ENCODE data around the gene ZNF224.
A peak's percentile ranks its signal among the peaks of the same experiment; 100 is the strongest.
"Not testable (repeated sequence)": the region's sequence is repeated elsewhere in the genome, so short reads cannot be mapped to it uniquely, and the experiment has no call there.

The ZNF224 gene

DNA sequence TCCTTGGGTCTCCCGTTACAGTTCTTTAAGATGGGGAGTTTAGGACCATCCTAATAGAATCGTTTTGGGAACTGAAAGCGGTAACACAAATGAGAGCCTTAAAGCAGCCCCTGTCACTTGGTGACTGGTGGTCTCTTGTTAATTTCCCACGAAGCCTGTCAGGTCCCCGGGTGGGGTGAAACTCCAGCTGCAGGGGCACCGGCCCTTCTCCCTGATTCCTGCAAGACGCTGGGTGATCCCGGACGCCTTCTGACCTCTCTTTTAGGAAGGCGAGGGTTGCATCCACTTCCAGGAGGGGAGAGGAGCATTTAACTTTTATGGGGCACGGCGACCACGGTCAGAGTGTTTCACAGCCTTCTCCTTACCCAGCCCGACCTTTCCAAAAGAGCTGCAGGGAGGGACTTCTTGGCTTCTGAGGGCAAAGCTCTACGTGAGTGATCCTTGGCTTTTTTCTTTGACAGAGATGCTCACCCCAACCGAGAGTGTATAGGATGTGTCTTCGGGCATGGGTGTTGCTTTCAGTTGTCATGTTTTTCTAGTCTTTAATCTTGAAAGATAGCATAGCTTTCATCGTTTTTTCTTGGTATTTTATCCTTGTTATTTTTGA lies 19.7 kb downstream of the ZNF224 start:
- FAIRE-seq: peak; percentile 28
- DNase-seq (ENCODE audit: insufficient read length, low spot score): no peak
- TF ChIP-seq POLR2AphosphoS5 (IDR thresholded peaks at IDR 0.05; ENCODE audit: low read depth, low read length) (no peak), SPI1 (IDR thresholded peaks at IDR 0.05; ENCODE audit: low read depth, low read length) (peak; percentile 53)

GRCh38 chr19:44121162-44121561 lies 27.0 kb downstream of the ZNF224 start:
- not testable (repeated sequence) for FAIRE-seq; DNase-seq (ENCODE audit: insufficient read length, low spot score)

- no peak for TF ChIP-seq POLR2A (IDR thresholded peaks at IDR 0.05; ENCODE audit: low read depth, low read length)
- TF ChIP-seq POLR2AphosphoS5 (IDR thresholded peaks at IDR 0.05; ENCODE audit: low read depth, low read length): no peak
- FAIRE-seq (no peak), DNase-seq (ENCODE audit: insufficient read length, low spot score) (no peak)
Observed at GRCh38 chr19:44131955-44132354, 37.8 kb downstream of the ZNF224 start.

DNA sequence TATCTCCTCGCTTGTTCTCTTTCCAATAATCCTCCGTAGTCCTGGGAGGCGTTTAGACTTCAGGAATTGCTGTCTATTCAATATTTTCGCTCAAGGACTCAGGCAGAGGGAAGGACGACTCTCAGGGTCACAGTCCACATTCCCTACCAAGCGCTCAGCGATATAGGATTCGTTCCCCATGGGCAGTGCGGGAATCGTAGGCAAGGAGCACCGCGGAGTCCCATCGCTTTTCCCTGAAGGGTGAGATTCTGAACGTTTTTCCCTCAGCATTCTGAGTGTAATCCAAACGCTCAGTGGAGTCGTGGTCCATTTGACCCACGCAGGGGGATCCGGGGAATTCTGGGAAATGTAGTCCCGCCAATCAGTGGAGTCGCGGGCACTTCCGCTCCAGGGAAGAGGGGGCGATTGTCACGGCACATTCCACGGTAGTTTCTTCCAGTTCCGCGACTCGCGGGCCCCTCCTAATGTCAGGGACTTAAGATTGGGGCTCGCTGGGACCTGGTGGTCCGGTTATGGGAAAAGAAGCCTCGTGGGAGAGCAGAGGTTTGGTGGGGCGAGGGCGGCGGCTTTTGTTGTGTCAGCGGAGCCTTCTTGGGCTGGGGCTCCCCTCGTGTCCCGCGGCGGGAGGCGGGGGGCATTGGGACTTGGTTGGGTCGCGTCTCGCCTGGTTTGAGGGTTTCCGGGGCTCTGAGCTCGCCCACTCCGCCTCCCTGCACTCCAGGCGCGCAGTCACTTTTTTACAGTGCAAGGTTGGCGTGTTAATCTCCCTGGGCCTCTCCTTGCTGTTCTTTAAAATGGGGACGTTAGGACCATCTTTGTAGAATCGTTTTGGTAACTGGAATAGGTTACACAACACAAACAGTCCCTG lies 47.3 kb downstream of the ZNF224 start, which contains the start of gene ZNF234:
Gene ZNF234 (plus strand): TSS at position 364 of the 868 bp plus-strand sequence. CDS start 3,079 bp downstream, outside the sequence.
- FAIRE-seq (peak; percentile 92), DNase-seq (ENCODE audit: insufficient read length, low spot score) (peak; percentile 63)
- TF ChIP-seq PAX5 (IDR thresholded peaks at IDR 0.05; ENCODE audit: insufficient read depth, low read length, severe bottlenecking) (no peak), SPI1 (IDR thresholded peaks at IDR 0.05; ENCODE audit: low read depth, low read length) (peak; percentile 70), POLR2AphosphoS5 (IDR thresholded peaks at IDR 0.05; ENCODE audit: low read depth, low read length) (no peak), TAF1 (IDR thresholded peaks at IDR 0.05; ENCODE audit: low read depth, low read length) (peak; percentile 29; the same call in 1 of the 2 replicates)

GRCh38 chr19:44142059-44142433 lies 47.9 kb downstream of the ZNF224 start:
- no peak for DNase-seq (ENCODE audit: insufficient read length, low spot score)
- no peak for TF ChIP-seq TAF1 (IDR thresholded peaks at IDR 0.05; ENCODE audit: low read depth, low read length)
- TF ChIP-seq SPI1 (IDR thresholded peaks at IDR 0.05; ENCODE audit: low read depth, low read length): no peak
- TF ChIP-seq POU2F2 (IDR thresholded peaks at IDR 0.05; ENCODE audit: low read depth, low read length): no peak
- TF ChIP-seq POLR2AphosphoS5 (IDR thresholded peaks at IDR 0.05; ENCODE audit: low read depth, low read length): no peak
- TF ChIP-seq POLR2A (IDR thresholded peaks at IDR 0.05; ENCODE audit: low read depth, low read length): no peak
- no peak for TF ChIP-seq PAX5 (IDR thresholded peaks at IDR 0.05; ENCODE audit: insufficient read depth, low read length, severe bottlenecking)
- no peak for FAIRE-seq

DNA sequence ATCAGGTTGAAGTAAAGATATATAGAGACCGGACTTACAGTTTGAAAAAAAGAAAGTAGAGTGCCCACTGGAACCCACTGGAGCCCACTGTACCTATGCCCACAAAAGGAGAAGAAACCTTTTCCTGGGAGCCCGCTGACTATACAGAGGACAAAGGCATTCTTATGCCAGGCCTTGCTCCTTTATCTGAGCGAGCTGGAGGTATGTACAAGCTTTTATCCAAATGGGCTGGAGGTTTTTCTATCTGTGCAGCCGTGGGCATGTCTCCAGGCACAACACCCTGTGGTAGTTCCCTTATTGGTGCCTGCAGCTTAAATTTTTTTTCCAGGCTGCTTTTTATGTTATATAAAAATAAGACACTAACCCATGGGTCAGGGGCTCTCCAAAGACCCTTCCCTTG lies 55.6 kb downstream of the ZNF224 start:
- no peak for DNase-seq (ENCODE audit: insufficient read length, low spot score)
- no peak for TF ChIP-seq POU2F2 (IDR thresholded peaks at IDR 0.05; ENCODE audit: low read depth, low read length)
- FAIRE-seq: no peak

- TF ChIP-seq TAF1 (IDR thresholded peaks at IDR 0.05; ENCODE audit: low read depth, low read length) (no peak), SPI1 (IDR thresholded peaks at IDR 0.05; ENCODE audit: low read depth, low read length) (no peak), POU2F2 (IDR thresholded peaks at IDR 0.05; ENCODE audit: low read depth, low read length) (no peak), POLR2AphosphoS5 (IDR thresholded peaks at IDR 0.05; ENCODE audit: low read depth, low read length) (no peak), POLR2A (IDR thresholded peaks at IDR 0.05; ENCODE audit: low read depth, low read length) (no peak), PAX5 (IDR thresholded peaks at IDR 0.05; ENCODE audit: insufficient read depth, low read length, severe bottlenecking) (no peak)
- FAIRE-seq (no peak), DNase-seq (ENCODE audit: insufficient read length, low spot score) (no peak)
Observed at GRCh38 chr19:44151491-44151890, 57.3 kb downstream of the ZNF224 start.

DNA sequence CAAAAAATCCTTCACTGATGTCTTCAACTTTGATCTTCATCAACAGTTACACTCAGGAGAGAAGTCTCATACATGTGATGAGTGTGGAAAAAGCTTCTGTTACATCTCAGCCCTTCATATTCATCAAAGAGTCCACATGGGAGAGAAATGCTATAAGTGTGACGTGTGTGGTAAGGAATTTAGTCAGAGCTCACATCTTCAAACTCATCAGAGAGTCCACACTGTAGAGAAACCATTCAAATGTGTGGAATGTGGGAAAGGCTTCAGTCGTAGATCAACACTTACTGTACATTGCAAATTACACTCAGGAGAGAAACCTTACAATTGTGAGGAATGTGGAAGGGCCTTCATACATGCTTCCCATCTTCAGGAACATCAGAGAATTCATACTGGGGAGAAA lies 62.3 kb downstream of the ZNF224 start:
- DNase-seq (ENCODE audit: insufficient read length, low spot score) (no peak), FAIRE-seq (no peak)

More for the DNA sequence above, 62.3 kb downstream of the ZNF224 start:
- TF ChIP-seq SPI1 (IDR thresholded peaks at IDR 0.05; ENCODE audit: low read depth, low read length): no peak
- TF ChIP-seq TAF1 (IDR thresholded peaks at IDR 0.05; ENCODE audit: low read depth, low read length): no peak
- TF ChIP-seq POU2F2 (IDR thresholded peaks at IDR 0.05; ENCODE audit: low read depth, low read length): no peak
- TF ChIP-seq POLR2AphosphoS5 (IDR thresholded peaks at IDR 0.05; ENCODE audit: low read depth, low read length): no peak
- no peak for TF ChIP-seq POLR2A (IDR thresholded peaks at IDR 0.05; ENCODE audit: low read depth, low read length)
- TF ChIP-seq PAX5 (IDR thresholded peaks at IDR 0.05; ENCODE audit: insufficient read depth, low read length, severe bottlenecking): no peak

Data from GM12891 (cell line).